ENCODE results near the gene BEST4. TPM values are rescaled to one million over a fixed set of nuclear protein-coding genes. Genes with fewer than 3 reads are reported as not detected.

Gene BEST4
- total RNA-seq, 1 donor from 2014 or later, result not detected

DNA sequence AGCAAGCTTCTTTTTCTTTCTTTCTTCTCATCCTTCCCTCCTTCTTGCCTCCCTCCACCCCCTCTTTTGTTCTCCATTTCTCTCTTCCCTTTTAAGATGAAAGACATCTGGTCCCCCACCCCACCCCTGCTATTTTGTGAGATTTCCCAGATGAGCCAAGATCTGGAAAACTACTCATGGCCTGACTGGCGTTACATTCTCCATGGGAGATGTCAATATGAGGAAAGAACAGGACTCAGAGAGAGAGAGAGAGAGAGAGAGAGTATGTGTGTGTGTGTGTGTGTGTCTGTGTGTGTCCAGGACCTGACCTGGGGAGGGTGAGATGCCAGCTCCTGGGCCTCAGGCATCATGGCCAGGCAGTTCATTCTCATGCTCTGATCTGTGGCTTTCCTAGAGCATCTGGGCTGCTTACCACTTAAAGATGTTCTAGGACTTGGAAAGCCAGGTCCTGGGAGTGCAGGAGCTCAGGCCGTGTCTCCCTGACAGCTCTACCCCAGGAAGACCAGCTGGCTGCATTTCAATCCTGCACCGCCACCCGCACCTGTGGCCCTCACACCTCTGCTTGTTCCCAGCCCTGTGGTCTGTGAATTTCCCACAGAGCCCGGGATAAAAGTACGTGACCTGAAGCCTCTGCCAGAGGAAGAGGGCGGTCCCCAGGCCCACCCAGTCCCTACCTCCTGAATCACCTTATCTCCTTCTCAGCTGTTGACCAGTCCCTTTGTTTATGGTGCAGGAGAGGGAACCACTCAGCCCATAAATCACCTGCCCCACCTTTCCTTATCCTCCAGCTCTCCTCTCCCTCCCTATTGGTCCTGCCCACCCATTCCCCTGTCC, 3.2 kb upstream of the BEST4 start:
- intact Hi-C loops (cut with DNase I), result no loop called here
- no peak for DNase-seq (ENCODE audit: low spot score in 2 of 2)
- no peaks in the 10 kb centered on the region for H3K27me3 ChIP-seq
- H3K4me3 ChIP-seq, result no peak overlapping the region
- no peak overlapping the region for H3K27ac ChIP-seq
- H3K4me1 ChIP-seq, result no peaks in the 10 kb centered on the region
- H3K36me3 ChIP-seq, result no peaks in the 10 kb centered on the region
- H3K9me3 ChIP-seq, result no peaks in the 10 kb centered on the region
- TF ChIP-seq, protein P1, sequence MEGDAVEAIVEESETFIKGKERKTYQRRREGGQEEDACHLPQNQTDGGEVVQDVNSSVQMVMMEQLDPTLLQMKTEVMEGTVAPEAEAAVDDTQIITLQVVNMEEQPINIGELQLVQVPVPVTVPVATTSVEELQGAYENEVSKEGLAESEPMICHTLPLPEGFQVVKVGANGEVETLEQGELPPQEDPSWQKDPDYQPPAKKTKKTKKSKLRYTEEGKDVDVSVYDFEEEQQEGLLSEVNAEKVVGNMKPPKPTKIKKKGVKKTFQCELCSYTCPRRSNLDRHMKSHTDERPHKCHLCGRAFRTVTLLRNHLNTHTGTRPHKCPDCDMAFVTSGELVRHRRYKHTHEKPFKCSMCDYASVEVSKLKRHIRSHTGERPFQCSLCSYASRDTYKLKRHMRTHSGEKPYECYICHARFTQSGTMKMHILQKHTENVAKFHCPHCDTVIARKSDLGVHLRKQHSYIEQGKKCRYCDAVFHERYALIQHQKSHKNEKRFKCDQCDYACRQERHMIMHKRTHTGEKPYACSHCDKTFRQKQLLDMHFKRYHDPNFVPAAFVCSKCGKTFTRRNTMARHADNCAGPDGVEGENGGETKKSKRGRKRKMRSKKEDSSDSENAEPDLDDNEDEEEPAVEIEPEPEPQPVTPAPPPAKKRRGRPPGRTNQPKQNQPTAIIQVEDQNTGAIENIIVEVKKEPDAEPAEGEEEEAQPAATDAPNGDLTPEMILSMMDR (IDR thresholded peaks at IDR 0.05), result no peak

DNA sequence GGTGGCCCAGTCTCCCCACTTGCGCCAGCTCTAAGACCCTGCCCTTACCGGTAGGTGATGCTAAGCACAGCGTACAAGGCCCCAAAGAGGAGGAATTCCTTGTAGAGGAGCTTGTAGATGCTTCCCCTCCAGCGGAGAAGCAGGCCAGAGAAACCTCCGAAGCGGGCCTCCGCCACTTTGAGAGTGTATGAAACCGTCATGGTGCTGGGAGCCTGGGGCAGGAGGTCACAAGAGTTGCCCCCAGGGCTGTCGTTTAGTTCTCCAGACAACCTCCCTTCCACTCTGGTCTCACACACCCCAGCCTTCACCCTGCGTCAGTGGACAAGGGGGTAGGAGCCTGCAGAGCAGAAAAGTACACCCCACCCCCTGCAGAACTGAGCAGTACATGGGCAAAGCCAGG, 464 bp downstream of the BEST4 start:
- DNase-seq (ENCODE audit: low spot score in 2 of 2), result no peak
- H3K27me3 ChIP-seq, result no peaks in the 10 kb centered on the region
- TF ChIP-seq, protein P1 (IDR thresholded peaks at IDR 0.05), result no peak
- H3K36me3 ChIP-seq, result no peaks in the 10 kb centered on the region
- H3K27ac ChIP-seq, result peak overlapping the region; percentile 3 to 85
- no peaks in the 10 kb centered on the region for H3K9me3 ChIP-seq
- peaks cover 8 to 17% of the 10 kb centered on the region in 2 donors for H3K4me1 ChIP-seq
- intact Hi-C loops (cut with DNase I), result loop anchor here (5.0 kb wide), 1 partner anchor 225 kb away; the partner anchor contains the start of genes HECTD3 and UROD
- no peak overlapping the region for H3K4me3 ChIP-seq

GRCh38 chr1:44786841-44787426, 1.0 kb downstream of the BEST4 start:
- Histone ChIP-seq H3K27ac (peak overlapping the region; percentile 66 to 85), H3K4me3 (peak overlapping the region in 1 of 2 donors; percentile 79), H3K27me3 (no peaks in the 10 kb centered on the region), H3K9me3 (no peaks in the 10 kb centered on the region), H3K4me1 (peaks cover 8 to 17% of the 10 kb centered on the region in 2 donors), H3K36me3 (no peaks in the 10 kb centered on the region)
- DNase-seq (ENCODE audit: low spot score in 2 of 2), result no peak
- intact Hi-C loops (cut with DNase I), result loop anchor here (5.0 kb wide), 1 partner anchor 225 kb away; the partner anchor contains the start of genes HECTD3 and UROD
- TF ChIP-seq, protein P1 (IDR thresholded peaks at IDR 0.05), result no peak

GRCh38 chr1:44786138-44786840, 1.7 kb downstream of the BEST4 start:
- intact Hi-C loops (cut with DNase I), result loop anchor here (5.0 kb wide), 1 partner anchor 226 kb away; the partner anchor contains the start of genes HECTD3 and UROD
- peak in 1 of 2 donors; percentile 84 for DNase-seq (ENCODE audit: low spot score in 2 of 2)
- peak overlapping the region; percentile 66 to 85 for H3K27ac ChIP-seq
- TF ChIP-seq, protein P1 (IDR thresholded peaks at IDR 0.05), result peak; percentile 99 to 100 (median 99)
- H3K9me3 ChIP-seq, result no peaks in the 10 kb centered on the region
- H3K4me1 ChIP-seq, result peaks cover 8 to 17% of the 10 kb centered on the region in 2 donors
- peak overlapping the region; percentile 55 to 79 for H3K4me3 ChIP-seq
- H3K27me3 ChIP-seq, result no peaks in the 10 kb centered on the region
- no peaks in the 10 kb centered on the region for H3K36me3 ChIP-seq

GRCh38 chr1:44785501-44786137, 2.4 kb downstream of the BEST4 start:
- Histone ChIP-seq H3K36me3 (peaks cover 0 to 4% of the 10 kb centered on the region in 2 donors), H3K27me3 (no peaks in the 10 kb centered on the region), H3K4me1 (peaks cover 8 to 17% of the 10 kb centered on the region in 2 donors), H3K27ac (peak overlapping the region; percentile 66 to 85), H3K4me3 (peak overlapping the region; percentile 55 to 79), H3K9me3 (no peaks in the 10 kb centered on the region)
- no peak for DNase-seq (ENCODE audit: low spot score in 2 of 2)
- TF ChIP-seq, protein P1 (IDR thresholded peaks at IDR 0.05), result no peak
- intact Hi-C loops (cut with DNase I), result loop anchor here (5.0 kb wide), 1 partner anchor 227 kb away; the partner anchor contains the start of genes HECTD3 and UROD
